Peyer's patch (tissue), 4 donors: ENCODE results near the gene ZNF555. TPM values are rescaled to one million over a fixed set of nuclear protein-coding genes. Genes with fewer than 3 reads are reported as not detected.

Experiments
- DNase-seq, 3 donors: peaks; one replicate each; pipeline ENCODE4 v3.0.0-alpha.2; 2017 to 2019
- H3K27ac ChIP-seq, 4 donors: fragments of 200-600 bp; sonication (generic); one replicate each; pipeline ENCODE4 v1.5.1; 2016 to 2019
- H3K27me3 ChIP-seq, 2 donors: fragments of 200-600 bp; sonication (generic); one replicate each; pipeline ENCODE4 v1.5.1; 2019
- H3K36me3 ChIP-seq, 3 donors: fragments of 200-600 bp; sonication (generic); one replicate each; pipeline ENCODE4 v1.5.1; 2016 to 2019
- H3K4me1 ChIP-seq, 4 donors: fragments of 200-600 bp; sonication (generic); one replicate each; pipeline ENCODE4 v1.5.1; 2016 to 2019
- H3K4me3 ChIP-seq, 4 donors: fragments of 200-600 bp; sonication (generic); 1 replicate in 3 of 4; 2 replicates in 1 of 4; pipeline ENCODE4 v1.5.1; 2016 to 2019; ENCODE audit warnings: mild to moderate bottlenecking in 1 of 4
- H3K9me3 ChIP-seq, 4 donors: fragments of 200-600 bp; sonication (generic); one replicate each; pipeline ENCODE4 v1.5.1; 2016 to 2019; ENCODE audit warnings: mild to moderate bottlenecking in 1 of 4
- CTCF ChIP-seq, 6 experiments: fragments of 450-650 bp in 4 of 6; fragments of 200-600 bp in 2 of 6; sonication (generic) in 1 of 6; IDR thresholded peaks; one replicate each; pipeline ENCODE4 v1.5.1; 2017 to 2019; ENCODE audit warnings: antibody characterized with exemption in 6 of 6, mild to moderate bottlenecking in 3 of 6, moderate library complexity in 1 of 6
- POLR2A ChIP-seq, 2 donors: fragments of 450-650 bp; IDR thresholded peaks; one replicate each; pipeline ENCODE4 v1.5.1; 2017; ENCODE audit warnings: antibody characterized with exemption in 2 of 2, mild to moderate bottlenecking in 2 of 2, moderate library complexity in 2 of 2
- total RNA-seq, 4 donors: library from RNA; depleted of rRNA; stranded (reverse); fragments of >200 nt; gene quantifications; one replicate each; pipeline ENCODE4 v1.1.0, GENCODE V29; 2016

Gene ZNF555
- total RNA-seq, 4 donors from 2014 or later: 4.4 to 5.8 (median 4.4) TPM

- no peaks in the 10 kb centered on the region for H3K4me1 ChIP-seq
- no peaks in the 10 kb centered on the region for H3K9me3 ChIP-seq
- no peak overlapping the region for H3K27ac ChIP-seq
- TF ChIP-seq CTCF (IDR thresholded peaks at IDR 0.05) (no peak), POLR2A (IDR thresholded peaks at IDR 0.05) (no peak)
- DNase-seq: no peak
- no peak overlapping the region for H3K4me3 ChIP-seq
- H3K36me3 ChIP-seq: peaks cover 0 to 40% (median 0%) of the 10 kb centered on the region in 3 donors
- H3K27me3 ChIP-seq: no peaks in the 10 kb centered on the region
Measured at GRCh38 chr19:2795827-2796658, 45.2 kb upstream of the ZNF555 start.

- DNase-seq: no peak
- no peaks in the 10 kb centered on the region for H3K4me1 ChIP-seq
- H3K27me3 ChIP-seq: no peaks in the 10 kb centered on the region
- H3K36me3 ChIP-seq: peaks cover 0 to 40% (median 0%) of the 10 kb centered on the region in 3 donors
- no peak overlapping the region for H3K4me3 ChIP-seq
- no peak overlapping the region for H3K27ac ChIP-seq
- no peaks in the 10 kb centered on the region for H3K9me3 ChIP-seq
- TF ChIP-seq CTCF (IDR thresholded peaks at IDR 0.05): no peak
- no peak for TF ChIP-seq POLR2A (IDR thresholded peaks at IDR 0.05)
Measured at GRCh38 chr19:2796659-2797266, 44.5 kb upstream of the ZNF555 start.

- no peak overlapping the region for H3K4me3 ChIP-seq
- no peaks in the 10 kb centered on the region for H3K4me1 ChIP-seq
- H3K27ac ChIP-seq: no peak overlapping the region
- H3K9me3 ChIP-seq: no peaks in the 10 kb centered on the region
- TF ChIP-seq POLR2A (IDR thresholded peaks at IDR 0.05) (no peak), CTCF (IDR thresholded peaks at IDR 0.05) (no peak)
- H3K27me3 ChIP-seq: no peaks in the 10 kb centered on the region
- peaks cover 0 to 40% (median 0%) of the 10 kb centered on the region in 3 donors for H3K36me3 ChIP-seq
- no peak for DNase-seq
Measured at GRCh38 chr19:2797280-2797679, 44.0 kb upstream of the ZNF555 start.

- Histone ChIP-seq H3K27ac (no peak overlapping the region), H3K4me3 (no peak overlapping the region), H3K9me3 (no peaks in the 10 kb centered on the region), H3K36me3 (peaks cover 0 to 40% (median 0%) of the 10 kb centered on the region in 3 donors), H3K4me1 (no peaks in the 10 kb centered on the region), H3K27me3 (no peaks in the 10 kb centered on the region)
- DNase-seq: no peak
- TF ChIP-seq POLR2A (IDR thresholded peaks at IDR 0.05) (no peak), CTCF (IDR thresholded peaks at IDR 0.05) (no peak)
Measured at GRCh38 chr19:2798158-2798685, 43.1 kb upstream of the ZNF555 start.

GRCh38 chr19:2798733-2799132 is 42.5 kb upstream of the ZNF555 start:
- Histone ChIP-seq H3K27ac (no peak overlapping the region), H3K9me3 (no peaks in the 10 kb centered on the region), H3K4me1 (no peaks in the 10 kb centered on the region), H3K4me3 (no peak overlapping the region), H3K36me3 (peaks cover 0 to 40% (median 0%) of the 10 kb centered on the region in 3 donors), H3K27me3 (no peaks in the 10 kb centered on the region)
- DNase-seq: no peak
- TF ChIP-seq CTCF (IDR thresholded peaks at IDR 0.05) (no peak), POLR2A (IDR thresholded peaks at IDR 0.05) (no peak)
